ENCODE data around the gene SPATA17. TPM values are rescaled to one million over a fixed set of nuclear protein-coding genes. Genes with fewer than 3 reads are reported as not detected.
"Not testable (repeated sequence)": the region's sequence is repeated elsewhere in the genome, so short reads cannot be mapped to it uniquely, and the experiment has no call there.

The SPATA17 gene
- total RNA-seq: not detected

GRCh38 chr1:217630711-217631591 is at the start of gene SPATA17, which contains the start of gene GPATCH2:
TSS of gene SPATA17 (plus strand) at chr1:217631344. CDS start at chr1:217631379, 35 bp downstream.
TSS of gene GPATCH2 (minus strand) at chr1:217631090. CDS start at chr1:217630971, 119 bp downstream.
- no peaks in the 10 kb centered on the region for H3K36me3 Mint-ChIP-seq

GRCh38 chr1:217584286-217584811 is 46.8 kb upstream of the SPATA17 start:
- H3K27ac Mint-ChIP-seq; ATAC-seq (ENCODE audit: low read depth); POLR2A ChIA-PET; H3K9me3 Mint-ChIP-seq; H3K4me3 Mint-ChIP-seq; H3K36me3 Mint-ChIP-seq; DNase-seq; H3K27me3 Mint-ChIP-seq; H3K4me1 Mint-ChIP-seq: not testable (repeated sequence)

More at GRCh38 chr1:217630711-217631591, at the start of gene SPATA17, which contains the start of gene GPATCH2:
- H3K27me3 Mint-ChIP-seq: no peaks in the 10 kb centered on the region
- H3K4me3 Mint-ChIP-seq: peak within 1 kb of the TSS; percentile 92
- peak; percentile 94 for ATAC-seq (ENCODE audit: low read depth)
- no peaks in the 10 kb centered on the region for H3K9me3 Mint-ChIP-seq
- peak within 1 kb of the TSS; percentile 97 for H3K27ac Mint-ChIP-seq
- POLR2A ChIA-PET: interaction anchor here (1.0 to 1.7 kb wide), 5 partner anchors 9 to 1543 kb away, joined by 3 to 10 read pairs (median 3); partner anchors contain the start of genes LYPLAL1 and RRP15
- DNase-seq: peak; percentile 74
- peaks cover 15% of the 10 kb centered on the region for H3K4me1 Mint-ChIP-seq

GRCh38 chr1:217585577-217585976 is 45.6 kb upstream of the SPATA17 start:
- H3K27me3 Mint-ChIP-seq: no peaks in the 10 kb centered on the region
- H3K36me3 Mint-ChIP-seq: peaks cover 6% of the 10 kb centered on the region
- H3K27ac Mint-ChIP-seq: no peak overlapping the region
- H3K4me3 Mint-ChIP-seq: no peak overlapping the region
- no peak for ATAC-seq (ENCODE audit: low read depth)
- POLR2A ChIA-PET: no interaction called here
- H3K4me1 Mint-ChIP-seq: no peaks in the 10 kb centered on the region
- DNase-seq: no peak
- no peaks in the 10 kb centered on the region for H3K9me3 Mint-ChIP-seq

GRCh38 chr1:217586586-217586985 is 44.6 kb upstream of the SPATA17 start:
- POLR2A ChIA-PET: no interaction called here
- no peaks in the 10 kb centered on the region for H3K9me3 Mint-ChIP-seq
- ATAC-seq (ENCODE audit: low read depth) (no peak), DNase-seq (no peak)
- H3K27ac Mint-ChIP-seq: no peak overlapping the region
- H3K4me1 Mint-ChIP-seq: no peaks in the 10 kb centered on the region
- peaks cover 6% of the 10 kb centered on the region for H3K36me3 Mint-ChIP-seq
- H3K27me3 Mint-ChIP-seq: no peaks in the 10 kb centered on the region
- no peak overlapping the region for H3K4me3 Mint-ChIP-seq

- POLR2A ChIA-PET: no interaction called here
- ATAC-seq (ENCODE audit: low read depth) (no peak), DNase-seq (no peak)
- H3K36me3 Mint-ChIP-seq: peaks cover 3% of the 10 kb centered on the region
- no peaks in the 10 kb centered on the region for H3K4me1 Mint-ChIP-seq
- no peak overlapping the region for H3K4me3 Mint-ChIP-seq
- no peaks in the 10 kb centered on the region for H3K9me3 Mint-ChIP-seq
- no peaks in the 10 kb centered on the region for H3K27me3 Mint-ChIP-seq
- H3K27ac Mint-ChIP-seq: no peak overlapping the region
Measured at GRCh38 chr1:217590598-217590997, 40.5 kb upstream of the SPATA17 start.

GRCh38 chr1:217599154-217599553 is 32.0 kb upstream of the SPATA17 start:
- no peak overlapping the region for H3K4me3 Mint-ChIP-seq
- POLR2A ChIA-PET: no interaction called here
- ATAC-seq (ENCODE audit: low read depth) (no peak), DNase-seq (no peak)
- H3K4me1 Mint-ChIP-seq: no peaks in the 10 kb centered on the region
- no peak overlapping the region for H3K27ac Mint-ChIP-seq
- peaks cover 5% of the 10 kb centered on the region for H3K36me3 Mint-ChIP-seq
- H3K9me3 Mint-ChIP-seq: no peaks in the 10 kb centered on the region
- no peaks in the 10 kb centered on the region for H3K27me3 Mint-ChIP-seq

GRCh38 chr1:217602380-217602779 is 28.8 kb upstream of the SPATA17 start:
- H3K27me3 Mint-ChIP-seq: no peaks in the 10 kb centered on the region
- peak overlapping the region; percentile 9 for H3K27ac Mint-ChIP-seq
- ATAC-seq (ENCODE audit: low read depth) (no peak), DNase-seq (no peak)
- no peak overlapping the region for H3K4me3 Mint-ChIP-seq
- H3K4me1 Mint-ChIP-seq: no peaks in the 10 kb centered on the region
- H3K36me3 Mint-ChIP-seq: peaks cover 11% of the 10 kb centered on the region
- POLR2A ChIA-PET: no interaction called here
- H3K9me3 Mint-ChIP-seq: no peaks in the 10 kb centered on the region

GRCh38 chr1:217605390-217605789 is 25.8 kb upstream of the SPATA17 start:
- H3K27me3 Mint-ChIP-seq: no peaks in the 10 kb centered on the region
- no peaks in the 10 kb centered on the region for H3K4me1 Mint-ChIP-seq
- no peak overlapping the region for H3K4me3 Mint-ChIP-seq
- DNase-seq (no peak), ATAC-seq (ENCODE audit: low read depth) (no peak)
- H3K36me3 Mint-ChIP-seq: peaks cover 13% of the 10 kb centered on the region
- POLR2A ChIA-PET: interaction anchor here (1.3 kb wide), 1 partner anchor 25 kb away, joined by 3 read pairs; the partner anchor contains the start of genes GPATCH2 and SPATA17
- no peaks in the 10 kb centered on the region for H3K9me3 Mint-ChIP-seq
- H3K27ac Mint-ChIP-seq: no peak overlapping the region

GRCh38 chr1:217614200-217614712 is 16.9 kb upstream of the SPATA17 start:
- peaks cover 18% of the 10 kb centered on the region for H3K36me3 Mint-ChIP-seq
- no peak overlapping the region for H3K4me3 Mint-ChIP-seq
- POLR2A ChIA-PET: no interaction called here

GRCh38 chr1:217617126-217617525 is 14.0 kb upstream of the SPATA17 start:
- Mint-ChIP-seq H3K4me3 (no peak overlapping the region), H3K9me3 (no peaks in the 10 kb centered on the region), H3K36me3 (peaks cover 24% of the 10 kb centered on the region), H3K27ac (no peak overlapping the region), H3K27me3 (no peaks in the 10 kb centered on the region), H3K4me1 (peaks cover 4% of the 10 kb centered on the region)
- DNase-seq (no peak), ATAC-seq (ENCODE audit: low read depth) (no peak)
- POLR2A ChIA-PET: no interaction called here

More at GRCh38 chr1:217614200-217614712, 16.9 kb upstream of the SPATA17 start:
- H3K27me3 Mint-ChIP-seq: no peaks in the 10 kb centered on the region
- no peak overlapping the region for H3K27ac Mint-ChIP-seq
- no peaks in the 10 kb centered on the region for H3K9me3 Mint-ChIP-seq
- peaks cover 2% of the 10 kb centered on the region for H3K4me1 Mint-ChIP-seq
- DNase-seq (no peak), ATAC-seq (ENCODE audit: low read depth) (no peak)

GRCh38 chr1:217620814-217621213 is 10.3 kb upstream of the SPATA17 start:
- DNase-seq (no peak), ATAC-seq (ENCODE audit: low read depth) (peak; percentile 56)
- no peaks in the 10 kb centered on the region for H3K27me3 Mint-ChIP-seq
- POLR2A ChIA-PET: interaction anchor here (2.0 kb wide), 1 partner anchor 10 kb away, joined by 10 read pairs; the partner anchor contains the start of genes GPATCH2 and SPATA17
- peaks cover 4% of the 10 kb centered on the region for H3K4me1 Mint-ChIP-seq
- H3K36me3 Mint-ChIP-seq: peaks cover 26% of the 10 kb centered on the region
- H3K4me3 Mint-ChIP-seq: no peak overlapping the region
- H3K27ac Mint-ChIP-seq: no peak overlapping the region
- no peaks in the 10 kb centered on the region for H3K9me3 Mint-ChIP-seq

- H3K9me3 Mint-ChIP-seq: no peaks in the 10 kb centered on the region
- peaks cover 4% of the 10 kb centered on the region for H3K4me1 Mint-ChIP-seq
- no peak overlapping the region for H3K27ac Mint-ChIP-seq
- ATAC-seq (ENCODE audit: low read depth) (no peak), DNase-seq (no peak)
- POLR2A ChIA-PET: interaction anchor here (2.0 kb wide), 1 partner anchor 9 kb away, joined by 10 read pairs; the partner anchor contains the start of genes GPATCH2 and SPATA17
- H3K36me3 Mint-ChIP-seq: peaks cover 20% of the 10 kb centered on the region
- no peaks in the 10 kb centered on the region for H3K27me3 Mint-ChIP-seq
- H3K4me3 Mint-ChIP-seq: no peak overlapping the region
Measured at GRCh38 chr1:217622042-217622441, 9.1 kb upstream of the SPATA17 start.

GRCh38 chr1:217626321-217626720 is 4.8 kb upstream of the SPATA17 start:
- Mint-ChIP-seq H3K36me3 (peaks cover 4% of the 10 kb centered on the region), H3K27ac (no peak overlapping the region), H3K4me1 (peaks cover 11% of the 10 kb centered on the region), H3K27me3 (no peaks in the 10 kb centered on the region), H3K4me3 (no peak overlapping the region), H3K9me3 (no peaks in the 10 kb centered on the region)
- DNase-seq: no peak
- no peak for ATAC-seq (ENCODE audit: low read depth)
- POLR2A ChIA-PET: no interaction called here
